GM10248 (cell line): ENCODE data around the gene ZIM2.

Source experiments
- CTCF ChIA-PET: fragments of 300-600 bp; sonication (Branson Sonifier 250); formaldehyde crosslinking; extraction: SDS; loops from one replicate; lab custom pipeline; 2021; ENCODE audit warnings: antibody characterized with exemption; lab: Yijun Ruan, JAX
- POLR2A ChIA-PET: fragments of 350-650 bp; sonication (Branson Sonifier 250); formaldehyde crosslinking; extraction: SDS; loops from one replicate; lab custom pipeline; 2020; ENCODE audit warnings: antibody characterized with exemption; lab: Yijun Ruan, JAX
- DNase-seq: peaks from one replicate; pipeline ENCODE4 v3.0.0; 2012; ENCODE audit errors: extremely low spot score
- CTCF ChIP-seq: IDR thresholded peaks from 2 replicates; pipeline ENCODE4 v1.5.1; 2012; ENCODE audit warnings: mild to moderate bottlenecking, low read depth; ENCODE audit errors: extremely low read depth, missing control alignments, control extremely low read depth

ZIM2 gene

GRCh38 chr19:56750658-56751057, 89.9 kb downstream of the ZIM2 start:
- POLR2A ChIA-PET: no interaction called here
- DNase-seq: no peak
- TF ChIP-seq CTCF: no peak
- CTCF ChIA-PET: no interaction called here

GRCh38 chr19:56748378-56748777, 92.1 kb downstream of the ZIM2 start:
- POLR2A ChIA-PET: no interaction called here
- no peak for DNase-seq
- no peak for TF ChIP-seq CTCF
- CTCF ChIA-PET: no interaction called here

GRCh38 chr19:56746367-56746766, 94.2 kb downstream of the ZIM2 start:
- ChIA-PET POLR2A (no interaction called here), CTCF (no interaction called here)
- no peak for TF ChIP-seq CTCF
- DNase-seq: no peak

GRCh38 chr19:56740501-56740900, 100.0 kb downstream of the ZIM2 start:
- DNase-seq: no peak
- no peak for TF ChIP-seq CTCF
- CTCF ChIA-PET: no interaction called here
- POLR2A ChIA-PET: no interaction called here

- no peak for TF ChIP-seq CTCF
- POLR2A ChIA-PET: no interaction called here
- DNase-seq: no peak
- CTCF ChIA-PET: no interaction called here
These were observed 104.0 kb downstream of the ZIM2 start for GRCh38 chr19:56736571-56736970.

GRCh38 chr19:56732976-56733375, 107.5 kb downstream of the ZIM2 start:
- ChIA-PET POLR2A (no interaction called here), CTCF (no interaction called here)
- DNase-seq: no peak
- TF ChIP-seq CTCF: no peak

GRCh38 chr19:56727677-56728076, 112.8 kb downstream of the ZIM2 start:
- ChIA-PET POLR2A (no interaction called here), CTCF (no interaction called here)
- no peak for TF ChIP-seq CTCF
- no peak for DNase-seq
